ENCODE results near the gene CYSLTR2. TPM values are rescaled to one million over a fixed set of nuclear protein-coding genes. Genes with fewer than 3 reads are reported as not detected.

CYSLTR2 gene
- total and polyA plus RNA-seq, 2 of the 8 experiments (the other 6 are each of a cell fraction or from before 2014, with no cell fraction given): not detected

DNA sequence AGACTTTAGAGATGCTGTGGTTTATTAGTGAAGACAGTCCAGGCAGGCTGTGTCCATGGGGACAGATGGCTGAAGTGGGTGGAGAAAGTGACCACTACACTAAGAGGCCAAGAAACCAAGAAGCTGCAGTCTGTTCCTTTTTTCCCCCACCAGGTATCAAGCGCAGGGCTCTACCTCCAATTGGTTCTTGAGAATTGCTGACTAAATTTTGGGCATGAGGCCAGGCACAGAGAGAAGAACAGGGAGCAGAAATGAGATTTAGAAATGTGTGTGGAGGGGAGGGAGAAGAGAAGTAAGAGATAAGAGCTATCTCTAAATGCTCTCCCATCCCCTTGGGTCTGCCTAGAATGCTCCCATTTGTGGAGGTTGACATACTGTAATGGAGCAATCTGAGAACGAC lies 12.3 kb upstream of the CYSLTR2 start (continued):
- TF ChIP-seq, protein P1, sequence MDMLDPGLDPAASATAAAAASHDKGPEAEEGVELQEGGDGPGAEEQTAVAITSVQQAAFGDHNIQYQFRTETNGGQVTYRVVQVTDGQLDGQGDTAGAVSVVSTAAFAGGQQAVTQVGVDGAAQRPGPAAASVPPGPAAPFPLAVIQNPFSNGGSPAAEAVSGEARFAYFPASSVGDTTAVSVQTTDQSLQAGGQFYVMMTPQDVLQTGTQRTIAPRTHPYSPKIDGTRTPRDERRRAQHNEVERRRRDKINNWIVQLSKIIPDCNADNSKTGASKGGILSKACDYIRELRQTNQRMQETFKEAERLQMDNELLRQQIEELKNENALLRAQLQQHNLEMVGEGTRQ (IDR thresholded peaks at IDR 0.05; ENCODE audit: low read length): no peak
- TF ChIP-seq ZNF274 (IDR thresholded peaks at IDR 0.05; ENCODE audit: borderline replicate concordance, extremely low read depth, low read length) (no peak), EGR1 (IDR thresholded peaks at IDR 0.05; ENCODE audit: borderline replicate concordance, low read depth, low read length) (no peak), SP1 (IDR thresholded peaks at IDR 0.05; ENCODE audit: low read depth, low read length) (no peak)
